GDM1 (cell line): Measurements from ENCODE around the gene ANKRD31.

Experiments used
- DNase-seq: peaks from one replicate; lab custom pipeline; 2025; lab: John Stamatoyannopoulos, UW

Gene ANKRD31

DNA sequence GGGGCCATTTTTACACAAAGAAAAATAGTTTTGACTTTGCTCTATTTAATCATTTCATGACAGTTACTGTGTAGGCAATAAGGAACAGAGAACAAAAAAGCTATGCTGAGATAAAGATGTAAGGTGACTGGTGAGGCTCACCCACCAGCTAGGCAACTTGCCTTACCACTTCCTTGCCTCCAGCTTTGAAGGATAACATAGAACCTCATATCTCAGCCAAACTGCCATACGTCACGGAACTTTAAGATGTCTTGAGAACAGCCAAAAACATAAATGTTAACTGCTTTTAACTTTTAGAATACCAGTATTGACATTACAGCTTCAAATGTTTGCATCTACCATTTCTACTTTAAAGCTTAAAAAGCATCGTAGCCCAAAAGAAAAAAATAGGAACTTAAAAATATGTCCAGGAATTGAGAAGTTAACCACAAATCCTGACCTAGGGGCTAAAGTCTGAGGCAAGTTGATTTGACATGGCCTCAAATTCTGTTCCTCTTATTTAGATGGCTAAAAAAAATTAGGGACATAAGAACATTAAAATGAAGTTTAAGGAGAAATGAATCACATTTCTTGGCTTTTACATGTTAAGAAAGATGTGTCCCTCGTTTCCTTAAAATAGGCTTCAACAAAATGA lies 176.6 kb downstream of the ANKRD31 start:
- peak; percentile 34 for DNase-seq

DNA sequence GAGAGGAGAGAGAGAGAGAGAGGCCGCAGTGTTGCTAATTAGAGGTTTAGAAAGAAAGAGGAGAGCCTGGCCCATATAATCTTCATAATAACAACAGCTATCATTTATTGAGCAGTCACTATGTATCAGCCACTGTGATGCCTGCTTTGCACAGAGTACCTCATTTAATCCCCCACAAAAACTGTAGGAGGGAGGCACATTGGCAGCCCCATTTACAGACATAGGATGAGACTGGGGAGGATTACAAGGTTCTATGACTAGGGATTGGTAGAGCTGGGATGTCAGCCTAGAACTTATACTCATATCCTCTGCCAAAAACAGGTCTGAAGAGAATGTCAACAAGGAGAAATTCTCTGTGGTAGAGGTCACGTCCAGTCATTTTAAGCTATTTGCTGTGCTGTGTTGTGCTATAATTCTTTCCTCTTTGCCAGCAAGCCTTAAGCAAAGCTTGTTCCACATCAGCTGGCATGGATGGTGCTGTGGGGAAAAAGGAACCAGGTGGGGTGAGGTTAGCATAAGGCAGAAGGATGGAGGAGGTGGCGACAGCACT lies 177.6 kb downstream of the ANKRD31 start:
- no peak for DNase-seq

DNA sequence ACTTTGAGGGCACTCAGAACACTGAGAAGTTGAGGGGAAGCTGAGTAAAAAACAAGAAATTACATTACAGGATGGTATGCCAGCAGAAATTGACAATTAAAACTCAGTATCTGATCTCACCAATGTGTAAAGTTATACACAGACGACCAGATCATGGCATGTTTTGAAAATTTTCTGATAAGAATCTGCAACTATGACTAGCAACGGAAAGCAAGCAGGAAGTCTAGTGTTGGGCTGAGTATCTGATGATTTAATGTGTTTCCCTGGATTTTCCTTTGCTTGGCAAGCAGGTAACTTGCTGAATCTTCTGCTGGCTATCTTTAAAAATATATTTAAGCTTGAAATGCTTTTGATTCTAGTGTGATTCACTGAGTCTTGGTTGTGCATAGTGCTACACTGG lies 179.1 kb downstream of the ANKRD31 start:
- no peak for DNase-seq

DNA sequence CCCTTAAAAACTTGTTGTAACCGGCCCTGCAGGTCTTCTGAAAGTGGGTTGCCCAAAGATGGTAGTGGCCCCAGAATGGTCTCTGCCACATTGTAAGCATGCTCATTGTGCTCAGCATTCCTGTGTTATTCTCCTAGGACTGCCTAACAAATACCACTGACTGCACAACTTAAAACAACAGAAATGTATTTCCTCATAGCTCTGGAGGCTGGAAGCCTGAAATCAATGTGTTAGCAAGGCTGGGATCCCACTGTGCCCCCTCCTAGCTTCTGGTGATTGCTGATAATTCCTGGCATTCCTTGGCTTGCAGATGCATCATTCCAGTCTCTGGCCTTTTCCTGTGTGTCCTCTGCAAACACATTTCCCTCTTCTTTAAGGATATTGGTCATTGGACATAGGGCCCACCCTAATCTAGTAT lies 180.9 kb downstream of the ANKRD31 start:
- no peak for DNase-seq

DNA sequence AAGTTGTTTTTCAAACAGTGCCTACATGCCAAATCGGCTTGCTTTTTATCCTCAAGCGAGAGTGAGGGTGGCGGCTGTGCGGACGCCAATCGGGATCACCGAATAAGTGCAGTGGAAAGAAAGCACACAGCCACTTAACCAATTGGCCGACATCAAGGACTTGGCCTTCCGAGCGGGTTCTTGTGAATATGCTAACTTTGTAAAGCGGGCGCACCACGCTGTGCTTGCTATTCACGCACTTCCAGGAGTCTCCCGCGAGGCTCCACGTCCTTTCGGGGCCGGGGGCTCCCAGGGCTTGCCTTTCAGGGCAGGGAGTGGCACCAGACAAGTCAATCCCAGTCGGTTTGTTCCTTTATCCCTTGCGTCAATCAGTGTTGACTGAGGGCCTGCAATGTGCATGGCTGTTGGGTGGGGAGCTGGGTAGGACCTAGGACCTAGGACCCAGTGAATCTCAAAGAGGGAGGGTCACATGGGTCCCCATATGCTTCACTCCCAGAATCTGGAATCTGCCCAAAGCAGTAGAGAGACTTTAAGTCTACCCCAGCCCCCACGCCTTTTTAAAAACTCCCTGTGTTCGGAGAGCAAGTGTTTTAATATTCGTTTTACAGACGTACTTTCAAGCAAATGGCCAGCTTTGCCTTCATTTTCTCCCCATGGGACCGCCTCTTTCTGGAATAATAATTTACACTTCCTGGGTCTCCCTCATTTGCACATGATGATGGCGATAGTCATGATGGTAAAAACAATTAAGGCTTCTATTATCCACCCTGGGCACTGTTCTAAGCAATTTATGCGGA lies 182.3 kb downstream of the ANKRD31 start:
- DNase-seq = no peak

DNA sequence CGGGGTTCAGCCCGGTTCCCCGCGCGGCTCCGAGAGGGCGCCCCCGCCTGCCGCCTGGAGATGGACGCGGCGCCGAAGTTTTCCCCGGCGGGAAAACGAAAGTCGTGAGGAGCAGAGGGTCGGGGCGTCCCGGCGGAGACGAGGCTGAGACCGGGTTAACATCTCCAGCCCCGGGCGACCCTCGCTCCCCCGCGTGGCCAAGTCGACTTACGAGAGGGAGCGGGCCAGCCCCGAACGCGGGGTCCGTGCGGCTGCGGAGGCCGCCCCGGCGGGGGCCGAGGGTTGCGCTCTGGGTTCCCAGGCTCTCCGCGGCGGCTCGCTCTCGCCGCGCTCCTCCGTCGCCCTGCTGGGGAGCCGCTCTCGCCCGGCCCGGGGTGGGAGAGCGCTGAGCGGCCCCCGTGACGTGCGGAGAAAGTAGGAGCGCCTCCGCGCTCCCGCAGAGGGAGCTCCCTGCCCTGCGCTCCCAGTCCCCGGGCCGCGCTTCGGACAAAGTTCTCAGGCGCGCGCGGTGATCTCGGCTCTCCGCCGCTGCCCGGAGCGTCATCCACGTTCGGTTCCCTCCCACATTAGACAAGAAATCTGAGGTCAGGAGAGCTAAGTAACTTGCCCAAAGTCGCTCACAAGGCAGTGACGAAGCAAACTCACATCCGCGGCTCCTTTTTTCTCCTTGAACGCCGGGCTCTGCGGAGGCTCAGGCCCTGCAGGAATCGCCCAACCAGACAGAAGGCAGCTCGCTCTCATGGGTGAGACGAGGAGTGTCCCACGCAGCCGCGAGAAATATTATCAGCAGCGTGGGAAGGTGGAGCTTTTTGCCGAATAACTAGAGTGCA lies 183.2 kb downstream of the ANKRD31 start:
- peak; percentile 41 for DNase-seq

DNA sequence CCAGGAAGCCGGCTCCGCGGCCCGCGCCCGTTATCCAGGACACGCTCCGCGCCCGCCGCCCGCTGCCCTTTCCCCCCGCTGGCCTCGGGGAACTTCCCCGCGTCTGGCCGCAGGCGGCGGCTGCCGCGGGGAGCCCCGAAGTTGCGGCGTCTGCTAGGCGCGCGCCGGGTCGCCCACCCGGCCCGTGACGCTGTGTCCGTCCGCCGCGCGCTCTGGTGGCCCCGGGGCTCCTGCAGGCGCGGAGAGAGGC lies 183.7 kb downstream of the ANKRD31 start:
- DNase-seq = no peak

DNA sequence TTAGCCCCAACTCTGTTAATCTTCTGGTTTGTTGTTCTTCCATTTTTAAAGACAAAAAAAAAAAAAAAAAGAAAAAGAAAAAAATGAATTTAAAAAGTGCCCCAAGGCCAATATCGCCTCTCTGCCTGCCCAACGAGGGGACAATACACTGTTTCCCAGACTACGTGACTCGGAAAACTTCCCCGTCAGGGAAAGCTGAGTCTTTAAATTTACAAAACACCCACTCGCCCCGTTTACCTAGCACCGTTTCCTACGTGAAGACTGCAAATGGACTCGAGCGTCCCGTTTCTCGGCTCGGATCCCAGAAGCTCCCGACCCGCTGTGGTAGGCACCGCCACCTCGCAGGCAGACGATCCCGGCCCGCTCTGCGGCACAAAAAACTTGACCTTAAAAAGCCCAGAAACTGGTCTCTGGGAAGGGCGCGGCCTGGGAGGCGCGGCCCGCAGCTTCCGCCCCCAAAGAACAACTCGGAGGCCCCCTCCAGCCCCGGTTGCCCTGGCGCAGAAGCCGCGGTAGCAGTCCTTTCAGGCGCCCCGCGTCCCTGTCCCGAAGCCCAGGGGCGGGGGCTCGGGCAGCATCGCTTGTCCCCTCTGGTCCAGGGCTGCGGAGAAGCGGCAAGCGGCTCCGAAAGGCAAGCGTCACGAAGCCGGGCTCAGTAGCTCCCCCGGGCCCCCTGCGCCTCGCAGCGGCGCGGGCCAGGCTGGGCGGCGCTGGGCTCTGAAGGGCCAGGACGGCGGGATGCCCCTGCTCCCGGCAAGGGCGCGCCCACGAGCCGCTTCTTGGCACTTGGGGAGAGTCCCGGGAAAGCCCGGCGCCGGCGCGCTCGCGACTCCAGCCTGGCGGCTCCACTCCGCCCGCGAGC lies 184.3 kb downstream of the ANKRD31 start, which contains the start of gene GCNT4:
TSS of gene GCNT4 (minus strand) at position 367 of the 862 bp plus-strand sequence. CDS start 22,521 bp downstream, outside the sequence.
- no peak for DNase-seq

DNA sequence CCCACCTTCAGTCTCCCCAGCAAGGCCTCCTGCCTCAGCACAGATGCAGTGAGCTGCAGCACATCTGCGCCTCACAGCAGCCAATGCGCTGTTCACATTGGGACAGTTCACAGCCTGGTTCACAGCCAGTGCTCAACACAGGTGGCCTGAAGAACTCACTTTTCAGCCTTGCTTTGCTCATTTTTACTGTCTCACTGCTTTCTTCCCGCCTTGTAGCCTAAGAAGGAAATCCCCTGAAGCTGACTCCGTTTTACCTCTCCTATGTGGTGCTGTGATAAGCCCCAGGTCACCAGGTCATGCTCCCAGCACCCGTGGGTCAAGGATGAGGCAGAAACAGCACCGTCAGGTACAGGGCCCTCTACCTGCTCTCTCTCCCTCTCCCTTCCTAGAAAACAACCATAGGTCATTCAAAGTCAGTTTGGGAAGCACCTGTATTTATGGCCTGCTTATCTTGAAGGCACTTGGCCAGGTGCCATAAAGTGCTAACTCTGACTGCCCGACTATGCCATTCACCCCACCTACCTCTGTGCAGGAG lies 185.4 kb downstream of the ANKRD31 start:
- DNase-seq = no peak

DNA sequence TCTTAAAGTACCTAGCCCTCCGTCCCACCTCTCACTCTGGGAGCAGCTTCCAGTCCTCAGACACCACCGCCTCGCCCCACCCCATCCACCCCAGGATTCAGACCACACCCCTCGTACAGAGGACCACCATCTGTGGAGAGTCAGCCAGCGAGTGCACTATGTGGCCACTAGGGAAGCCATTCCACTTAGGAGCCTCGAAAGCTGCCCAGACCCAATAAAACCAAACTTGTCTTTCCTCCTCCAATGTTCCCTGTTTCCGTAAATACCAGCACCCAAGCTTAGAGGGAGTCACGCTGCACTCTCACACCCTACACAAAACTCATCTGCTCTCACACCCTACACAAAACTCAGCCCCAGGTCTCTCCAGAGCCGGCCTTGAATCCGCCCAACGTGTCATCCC lies 186.3 kb downstream of the ANKRD31 start:
- DNase-seq = no peak

DNA sequence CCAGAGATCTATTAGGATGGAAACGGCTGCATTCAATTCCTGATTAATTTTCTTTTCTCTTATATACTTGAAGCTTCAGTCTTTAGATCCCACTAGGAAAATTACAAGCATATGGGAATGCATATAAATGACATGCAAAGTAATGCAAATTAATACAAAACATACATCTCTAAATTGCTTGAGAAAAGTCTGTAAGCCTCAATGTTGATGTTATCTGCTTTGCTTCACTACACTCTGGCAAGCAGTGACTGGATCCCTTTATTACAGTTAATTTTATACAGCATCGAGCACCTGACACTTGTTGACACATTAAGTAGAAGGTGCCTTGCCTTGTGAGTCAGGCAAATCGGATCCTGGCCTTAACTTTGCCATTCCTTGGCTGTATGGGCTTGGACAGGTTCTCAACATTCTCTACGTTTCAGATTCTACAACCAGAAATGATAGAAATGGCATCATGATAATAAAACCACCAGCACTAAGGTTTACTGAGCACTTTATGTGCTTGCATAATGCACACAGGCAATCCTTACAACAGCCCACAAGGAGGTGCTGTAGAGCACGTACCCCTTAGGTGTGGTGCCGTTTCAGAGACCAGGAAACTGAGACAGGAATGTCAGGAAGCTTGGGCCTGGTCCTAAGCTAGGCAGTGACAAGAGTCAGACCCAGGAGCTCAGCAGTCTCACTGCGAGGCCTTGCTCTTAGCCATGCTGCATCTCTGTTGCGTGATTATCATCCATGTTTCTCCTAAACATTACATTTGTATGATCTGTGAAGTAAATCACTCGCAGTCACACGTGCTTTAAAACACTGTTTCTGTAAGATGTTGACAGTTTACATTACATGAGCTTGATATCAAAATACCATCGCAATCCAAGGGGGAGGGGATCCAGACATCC lies 187.0 kb downstream of the ANKRD31 start:
- peak; percentile 67 for DNase-seq

DNA sequence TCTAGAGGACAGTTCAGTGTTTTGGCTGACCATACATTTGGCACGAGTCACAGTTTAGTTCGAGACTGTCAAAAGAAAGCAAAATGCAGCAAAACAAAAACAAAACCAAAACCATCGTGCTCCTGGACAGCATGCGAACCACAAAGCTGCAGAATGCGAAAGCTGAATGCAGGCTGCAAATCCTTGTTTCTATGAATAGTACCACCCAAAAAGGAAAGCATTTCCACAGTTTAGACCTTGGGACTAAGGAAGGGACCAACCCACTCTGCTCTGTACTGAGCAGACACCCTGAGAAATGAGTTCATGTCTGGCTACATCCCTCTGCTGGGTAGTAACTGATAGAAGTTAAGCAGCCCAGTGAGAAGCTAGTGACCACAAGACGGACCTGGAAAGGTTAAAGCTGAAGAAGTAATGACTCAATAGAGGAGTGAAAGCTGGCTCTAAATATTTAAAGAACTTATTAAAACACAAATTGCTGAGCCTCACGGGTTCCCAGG lies 188.2 kb downstream of the ANKRD31 start:
- no peak for DNase-seq

DNA sequence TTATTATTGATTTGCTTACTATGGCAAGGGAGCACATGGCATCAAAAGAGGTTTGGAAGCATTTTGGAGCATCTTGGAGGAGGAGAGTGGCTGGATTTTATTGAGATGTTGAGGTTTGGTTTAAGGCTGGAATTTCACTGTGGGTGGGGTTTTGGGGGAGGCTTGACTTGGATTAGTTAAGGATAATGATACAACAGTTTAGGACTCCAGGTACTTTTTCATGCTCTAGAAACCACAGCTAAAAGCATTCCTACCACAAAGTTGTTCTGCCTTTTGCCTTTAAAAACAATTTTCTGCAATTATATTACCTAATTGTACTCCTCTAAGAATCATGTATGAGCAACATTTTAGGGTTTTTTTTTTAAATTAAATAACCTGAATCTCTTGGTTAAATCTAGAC lies 189.3 kb downstream of the ANKRD31 start:
- DNase-seq = no peak

DNA sequence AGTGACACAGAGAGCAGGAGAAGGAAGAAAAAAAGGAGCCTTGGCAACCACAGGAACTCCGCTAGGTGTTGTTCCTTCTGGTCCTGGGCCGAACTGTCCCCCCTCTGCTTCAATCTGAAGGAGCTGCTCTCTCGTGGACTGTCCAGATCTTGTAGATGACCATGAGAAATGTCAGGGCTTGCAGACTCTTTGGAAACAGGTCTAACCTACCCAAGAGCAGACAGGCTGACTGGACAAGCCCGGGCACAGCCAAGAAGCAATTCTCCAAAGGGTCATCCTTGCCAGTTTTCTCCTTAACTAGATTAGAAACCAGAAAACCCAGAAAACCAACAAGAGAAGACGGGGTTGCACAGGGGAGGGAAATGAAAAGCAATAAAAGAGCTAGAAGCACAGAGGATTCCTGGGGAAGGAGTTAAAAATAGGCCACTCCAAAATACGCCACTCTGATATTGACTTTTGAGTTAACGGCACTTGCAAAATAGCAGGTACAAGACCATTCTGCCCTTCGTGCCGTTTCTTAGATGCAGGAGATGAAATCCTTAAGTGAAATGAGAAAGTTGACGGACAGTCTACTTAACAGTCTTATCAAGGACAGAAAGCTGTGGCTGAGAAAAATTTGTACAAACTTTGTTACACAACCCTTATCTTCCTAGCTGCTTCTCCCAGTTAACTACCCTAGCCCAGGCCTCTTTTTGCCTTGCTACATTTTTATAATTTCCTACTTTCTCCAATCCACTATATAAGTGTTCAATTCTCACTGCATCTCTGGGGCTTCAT lies 190.1 kb downstream of the ANKRD31 start:
- no peak for DNase-seq

DNA sequence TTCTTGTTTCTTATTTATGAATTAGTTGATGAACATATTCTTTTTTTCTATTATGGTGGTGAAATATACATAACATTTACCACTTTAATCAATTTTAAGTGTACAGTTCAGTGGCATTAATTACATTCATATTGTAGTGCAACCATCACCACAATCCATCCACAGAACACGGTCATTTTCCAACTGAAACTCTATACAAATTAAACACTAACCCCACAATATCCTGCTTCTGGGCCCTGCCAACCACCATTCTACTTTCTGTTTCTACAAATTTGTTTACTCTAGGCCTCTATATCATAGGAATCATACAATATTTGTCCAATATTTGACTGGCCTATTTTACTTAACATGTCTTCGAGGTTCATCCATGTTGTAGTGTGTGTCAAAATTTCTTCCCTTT lies 191.6 kb downstream of the ANKRD31 start:
- no peak for DNase-seq

DNA sequence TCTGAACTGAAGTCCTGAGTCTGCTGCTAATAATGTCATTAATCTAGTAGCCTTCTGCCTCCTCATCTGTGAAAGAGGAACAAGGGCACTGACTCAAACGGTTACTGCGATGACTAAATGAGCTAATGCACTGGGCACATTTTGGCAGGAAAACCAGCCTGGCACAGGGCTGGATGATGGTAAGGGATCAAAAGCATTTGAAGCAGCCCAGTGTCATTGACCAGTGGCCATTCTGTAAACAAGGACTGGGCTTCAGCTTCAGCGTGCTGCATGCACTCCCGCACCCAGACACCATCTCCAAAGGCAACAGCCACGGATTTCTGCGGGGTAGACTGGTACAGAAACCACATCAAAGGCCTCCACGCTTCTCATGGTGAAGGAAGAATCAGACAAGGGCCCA lies 192.3 kb downstream of the ANKRD31 start:
- DNase-seq = no peak

DNA sequence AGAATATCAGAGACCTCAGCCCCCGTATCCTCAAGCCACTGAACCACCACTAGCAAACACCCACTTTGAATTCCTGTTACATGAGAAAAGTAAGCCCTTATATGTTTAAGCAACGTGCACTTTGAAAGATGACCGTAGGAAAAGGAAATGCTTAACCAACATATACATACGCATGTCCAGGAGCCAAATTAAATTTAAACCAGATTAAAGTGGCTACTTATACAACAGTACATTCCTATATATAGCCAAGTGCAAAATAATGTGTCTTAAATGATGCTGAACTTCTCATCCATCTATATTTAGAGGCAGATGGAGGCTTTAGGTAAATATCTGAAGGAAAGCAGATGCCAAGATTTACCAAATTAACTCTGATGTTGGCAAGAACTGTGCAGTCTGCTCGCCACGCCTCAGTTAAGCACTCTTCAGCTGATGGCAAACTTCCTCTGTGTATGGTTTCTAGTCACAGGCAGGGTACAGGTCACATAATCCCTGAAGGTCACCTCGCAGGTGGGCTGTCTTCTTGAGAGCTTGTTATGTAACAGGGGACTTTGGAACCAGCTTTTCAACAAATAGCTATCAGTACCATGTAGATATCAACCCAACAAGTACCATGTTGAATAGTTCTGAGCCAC lies 192.9 kb downstream of the ANKRD31 start:
- no peak for DNase-seq

DNA sequence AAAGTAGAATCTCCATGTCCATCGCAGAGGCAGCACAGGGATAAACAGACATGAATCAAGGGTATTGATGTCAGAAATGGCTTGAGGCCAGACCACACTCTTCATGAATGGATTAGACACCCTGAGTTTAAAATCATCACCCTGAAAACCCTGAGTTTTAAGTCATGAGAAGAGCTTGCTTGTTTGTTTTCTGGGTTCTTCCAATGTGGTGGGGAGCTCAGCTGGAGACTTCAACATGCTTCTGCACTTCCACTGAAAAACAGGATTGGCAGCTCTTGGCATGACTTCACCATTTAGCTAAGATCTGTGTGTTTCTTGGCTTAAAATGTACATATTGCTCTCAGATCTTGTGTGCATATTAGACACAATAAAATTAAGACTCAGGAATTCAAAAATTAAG lies 194.2 kb downstream of the ANKRD31 start:
- no peak for DNase-seq

DNA sequence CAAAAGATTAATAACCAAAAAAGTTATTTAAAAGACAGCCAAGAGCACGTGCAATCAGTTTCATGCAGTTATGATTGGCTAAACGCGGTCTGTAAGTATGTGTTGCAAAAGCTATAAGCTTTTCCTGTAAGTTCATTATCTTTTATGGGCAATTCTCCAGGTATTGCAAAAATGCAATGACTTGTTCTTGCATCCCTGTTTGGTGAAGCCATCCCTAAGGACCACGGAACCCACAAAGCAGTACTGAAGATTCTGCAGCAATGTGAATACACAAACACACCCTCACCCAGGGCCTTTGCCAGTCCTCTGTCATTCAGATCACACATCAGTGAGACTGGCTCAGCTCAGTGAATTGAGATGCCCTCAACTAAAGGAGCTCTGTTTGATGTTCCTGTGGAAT lies 195.7 kb downstream of the ANKRD31 start:
- DNase-seq = no peak
